Fibroblast of villous mesenchyme (primary cell): ENCODE measurements around the gene MCF2L. TPM values are rescaled to one million over a fixed set of nuclear protein-coding genes. Genes with fewer than 3 reads are reported as not detected.

ENCODE experiments used
- DNase-seq: peaks from one replicate; pipeline ENCODE4 v3.0.0-alpha.2; 2010; ENCODE audit warnings: low read depth
- H3K4me3 ChIP-seq: 2 replicates; pipeline ENCODE4 v1.5.1; 2011; ENCODE audit warnings: low read depth, mild to moderate bottlenecking, low read length
- total RNA-seq: library from RNA; depleted of rRNA; stranded (reverse); fragments of >200 nt; gene quantifications from 2 replicates; pipeline ENCODE4 v1.2.3, GENCODE V29; 2012
- TF ChIP-seq, protein P1 (sequence below): IDR thresholded peaks from 2 replicates; pipeline ENCODE4 v1.5.1; 2012; ENCODE audit warnings: low read depth, mild to moderate bottlenecking, low read length; ENCODE audit not compliant: insufficient read depth

MCF2L gene
- total RNA-seq, 1 donor, result under 0.01 TPM

DNA sequence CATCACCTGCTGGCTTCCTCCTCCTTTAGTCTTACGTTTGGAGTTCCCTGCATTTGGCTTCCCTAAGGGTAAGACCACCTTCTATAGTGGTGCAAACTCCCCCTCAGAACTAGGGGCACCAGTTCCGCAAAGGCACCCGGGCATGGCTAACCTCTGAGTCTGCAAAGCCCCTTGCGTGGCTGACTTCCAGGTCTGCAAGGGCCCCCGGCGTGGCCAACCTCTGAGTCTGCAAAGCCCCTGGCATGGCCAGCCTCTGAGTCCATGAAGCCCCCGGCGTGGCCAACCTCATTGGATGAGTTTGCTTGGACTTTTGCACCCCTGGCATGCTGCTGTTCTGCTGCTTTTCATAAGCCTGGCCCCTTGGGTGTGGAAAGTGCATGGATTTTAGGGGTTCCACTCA is 5.1 kb downstream of the MCF2L start:
- no peak overlapping the region for H3K4me3 ChIP-seq
- no peak for DNase-seq
- TF ChIP-seq, protein P1, sequence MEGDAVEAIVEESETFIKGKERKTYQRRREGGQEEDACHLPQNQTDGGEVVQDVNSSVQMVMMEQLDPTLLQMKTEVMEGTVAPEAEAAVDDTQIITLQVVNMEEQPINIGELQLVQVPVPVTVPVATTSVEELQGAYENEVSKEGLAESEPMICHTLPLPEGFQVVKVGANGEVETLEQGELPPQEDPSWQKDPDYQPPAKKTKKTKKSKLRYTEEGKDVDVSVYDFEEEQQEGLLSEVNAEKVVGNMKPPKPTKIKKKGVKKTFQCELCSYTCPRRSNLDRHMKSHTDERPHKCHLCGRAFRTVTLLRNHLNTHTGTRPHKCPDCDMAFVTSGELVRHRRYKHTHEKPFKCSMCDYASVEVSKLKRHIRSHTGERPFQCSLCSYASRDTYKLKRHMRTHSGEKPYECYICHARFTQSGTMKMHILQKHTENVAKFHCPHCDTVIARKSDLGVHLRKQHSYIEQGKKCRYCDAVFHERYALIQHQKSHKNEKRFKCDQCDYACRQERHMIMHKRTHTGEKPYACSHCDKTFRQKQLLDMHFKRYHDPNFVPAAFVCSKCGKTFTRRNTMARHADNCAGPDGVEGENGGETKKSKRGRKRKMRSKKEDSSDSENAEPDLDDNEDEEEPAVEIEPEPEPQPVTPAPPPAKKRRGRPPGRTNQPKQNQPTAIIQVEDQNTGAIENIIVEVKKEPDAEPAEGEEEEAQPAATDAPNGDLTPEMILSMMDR, result no peak

DNA sequence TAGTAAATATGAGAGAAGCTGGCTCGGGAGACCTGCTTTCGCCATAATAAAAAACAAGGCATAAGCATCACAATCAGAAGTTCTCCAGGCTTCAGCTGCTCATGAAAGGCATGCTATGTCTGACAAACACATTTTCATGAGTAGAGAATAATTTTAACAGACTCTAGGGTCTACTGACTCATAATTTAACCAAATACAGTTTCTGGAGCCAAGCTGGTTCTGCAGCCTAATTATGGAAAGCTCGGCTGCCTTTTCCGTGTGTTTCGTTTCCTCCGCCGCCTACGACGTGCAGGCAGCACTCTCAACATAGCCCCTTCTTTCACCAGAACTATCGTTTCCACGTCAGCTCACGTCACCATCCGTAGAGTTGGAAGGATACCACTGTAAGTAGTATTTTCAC is 5.7 kb downstream of the MCF2L start:
- no peak overlapping the region for H3K4me3 ChIP-seq
- TF ChIP-seq, protein P1, result no peak
- no peak for DNase-seq

DNA sequence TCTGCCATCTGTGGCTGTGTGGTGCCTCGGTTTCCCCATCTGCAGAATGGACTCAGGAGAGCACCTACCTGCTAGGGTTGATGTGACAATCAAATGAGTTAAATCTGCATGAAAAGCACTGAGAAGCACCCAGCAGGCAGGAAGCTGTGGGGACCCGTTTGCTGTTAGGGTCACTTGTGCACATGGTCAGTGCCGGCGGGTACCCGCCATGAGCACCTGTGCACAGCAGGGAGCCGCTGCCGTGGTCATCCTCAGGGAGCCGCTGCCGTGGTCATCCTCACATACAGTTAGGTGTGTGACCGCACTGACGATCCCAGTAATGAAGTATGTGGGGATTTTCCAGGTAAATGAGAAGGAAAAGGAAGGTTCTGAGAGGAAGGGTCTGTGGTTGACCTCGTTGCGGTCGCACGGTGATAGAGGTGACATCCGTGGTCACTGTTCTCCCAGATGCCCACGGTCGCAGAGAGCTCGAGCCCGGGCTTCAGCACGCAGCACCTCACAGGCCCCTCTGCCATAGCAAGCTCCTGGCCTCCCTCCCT is 6.5 kb downstream of the MCF2L start:
- H3K4me3 ChIP-seq, result no peak overlapping the region
- TF ChIP-seq, protein P1, result no peak
- no peak for DNase-seq

DNA sequence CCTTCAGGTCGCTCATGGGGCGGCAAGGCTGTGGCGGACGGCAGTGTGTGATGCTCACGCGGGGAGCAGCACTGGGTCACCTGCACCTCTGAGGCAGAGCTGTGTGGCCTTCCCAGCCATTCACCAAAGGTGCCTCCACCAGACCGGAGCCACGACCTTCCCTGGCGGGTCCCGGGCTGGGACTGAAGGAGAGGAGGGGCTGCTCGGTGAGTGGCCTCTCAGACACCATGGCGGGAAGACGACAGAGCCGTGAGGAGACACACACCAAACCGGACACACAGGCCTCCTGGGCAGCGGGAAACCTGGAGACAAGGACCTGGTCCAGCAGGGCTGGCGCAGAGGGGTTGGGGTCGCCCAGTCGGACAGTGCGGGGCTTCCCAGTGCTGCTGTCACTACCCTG is 7.5 kb downstream of the MCF2L start:
- TF ChIP-seq, protein P1, result no peak
- DNase-seq, result no peak
- no peak overlapping the region for H3K4me3 ChIP-seq

DNA sequence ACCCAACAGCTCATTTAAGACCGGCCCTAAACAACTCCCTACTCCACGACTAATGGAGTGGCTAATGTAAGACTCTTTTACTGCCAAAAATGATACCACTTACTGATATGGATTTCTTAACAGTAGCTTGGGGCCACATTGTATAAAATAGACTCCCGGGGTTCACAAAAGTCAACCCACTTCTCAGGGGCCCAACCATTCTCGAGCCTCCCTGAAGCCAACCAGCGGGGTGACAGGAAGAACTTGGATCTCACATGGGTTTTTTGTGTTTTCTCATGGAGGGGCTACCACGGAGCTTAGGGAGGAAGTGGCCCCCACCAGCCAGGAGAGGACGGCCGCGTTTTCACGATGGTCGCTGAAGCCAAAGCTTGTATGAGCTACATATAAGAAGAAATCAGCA is 8.1 kb downstream of the MCF2L start:
- TF ChIP-seq, protein P1, result no peak
- no peak for DNase-seq

DNA sequence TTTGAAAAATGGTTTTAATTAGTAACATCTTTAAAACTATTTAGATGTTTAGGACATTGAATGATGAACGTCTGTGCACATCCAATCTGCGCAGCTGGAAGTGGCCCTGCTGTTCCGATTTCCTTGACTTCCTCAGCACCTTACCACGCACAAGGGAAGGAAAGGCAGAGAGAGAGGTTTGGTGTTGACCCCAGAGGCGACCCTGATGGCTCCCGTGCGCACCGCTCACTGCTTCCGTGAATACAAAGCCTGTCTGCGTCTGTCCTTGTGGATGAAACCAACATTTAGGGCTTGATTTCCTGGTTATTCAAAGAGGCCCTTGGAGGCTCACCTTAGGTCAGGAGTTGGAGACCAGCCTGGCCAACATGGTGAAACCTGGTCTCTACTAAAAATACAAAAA is 8.5 kb downstream of the MCF2L start:
- H3K4me3 ChIP-seq, result no peak overlapping the region
- no peak for DNase-seq
- TF ChIP-seq, protein P1, result no peak

More for the DNA sequence above, 8.1 kb downstream of the MCF2L start:
- H3K4me3 ChIP-seq, result no peak overlapping the region
